GM21717 (cell line): ENCODE results near the gene EXOC3L4.

ENCODE experiments used
- ATAC-seq: cut with Tn5 transposase; IDR thresholded peaks from one replicate; pipeline ENCODE4 v1.9.1; 2021; ENCODE audit warnings: mild to moderate bottlenecking, moderate library complexity; ENCODE audit not compliant: unreplicated experiment

Gene EXOC3L4

GRCh38 chr14:103070263-103070885, 24.2 kb upstream of the EXOC3L4 start:
- no peak for ATAC-seq

DNA sequence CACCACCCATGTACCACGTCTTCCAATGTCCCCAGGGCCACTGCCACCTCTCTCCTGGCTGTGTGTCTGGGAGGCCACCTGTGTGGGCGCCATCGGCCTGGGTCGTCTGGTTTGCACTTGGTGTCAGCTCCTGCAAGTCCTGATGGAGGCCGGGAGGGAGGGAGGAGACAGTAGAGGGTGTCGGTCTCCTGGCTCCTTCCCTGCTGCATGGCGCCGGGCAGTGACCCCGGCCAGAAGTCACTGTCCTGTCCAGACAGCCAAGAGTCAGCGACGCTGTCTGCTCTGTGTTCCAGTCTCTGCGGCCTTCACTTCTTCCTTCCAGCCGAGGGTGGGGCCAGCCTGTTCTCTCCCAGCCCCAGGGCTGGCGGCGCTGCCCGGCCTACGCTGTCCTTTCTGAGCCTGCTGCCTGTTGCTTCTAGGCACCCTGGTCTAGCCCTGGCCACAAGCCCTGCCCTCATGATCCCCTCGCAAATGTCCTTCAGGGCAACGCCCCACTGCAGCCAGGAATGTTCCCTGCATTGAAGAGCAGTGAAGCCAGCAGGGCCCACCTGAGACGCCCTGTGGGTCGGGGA, 23.5 kb upstream of the EXOC3L4 start:
- no peak for ATAC-seq

DNA sequence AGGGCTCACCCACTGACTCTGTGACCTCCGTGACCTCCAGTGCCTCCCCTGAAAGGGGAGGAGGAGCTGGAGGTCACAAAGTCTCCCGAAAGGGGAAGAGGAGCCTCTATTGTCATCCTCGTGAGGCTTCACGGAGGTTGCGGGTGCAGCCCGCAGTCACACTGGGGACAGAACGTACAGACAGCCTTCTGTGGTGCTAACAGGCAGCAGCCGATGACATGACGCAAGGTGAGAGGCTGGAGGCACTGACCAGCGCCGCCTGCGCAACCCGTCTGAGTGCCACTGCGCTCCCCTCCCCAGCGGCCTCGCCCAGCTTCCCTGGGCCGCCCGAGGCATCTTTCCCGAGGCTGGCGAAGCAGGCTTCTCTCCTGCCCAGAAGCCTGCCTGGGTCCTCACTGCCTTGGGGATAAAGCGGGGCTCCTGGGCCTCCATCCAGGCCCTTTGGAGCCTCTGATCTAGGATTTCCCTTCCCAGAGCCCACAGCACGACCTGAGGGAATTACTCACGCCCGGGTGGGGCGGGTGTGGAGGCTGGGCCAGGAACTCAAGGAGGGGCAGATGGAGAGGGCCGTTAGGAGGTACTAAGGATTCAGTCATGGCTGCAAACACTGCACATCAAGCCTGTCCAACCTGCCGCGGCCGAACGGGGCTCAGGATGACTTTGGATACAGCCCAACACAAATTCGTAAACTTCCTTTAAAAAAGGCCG, 22.8 kb upstream of the EXOC3L4 start:
- ATAC-seq = no peak

DNA sequence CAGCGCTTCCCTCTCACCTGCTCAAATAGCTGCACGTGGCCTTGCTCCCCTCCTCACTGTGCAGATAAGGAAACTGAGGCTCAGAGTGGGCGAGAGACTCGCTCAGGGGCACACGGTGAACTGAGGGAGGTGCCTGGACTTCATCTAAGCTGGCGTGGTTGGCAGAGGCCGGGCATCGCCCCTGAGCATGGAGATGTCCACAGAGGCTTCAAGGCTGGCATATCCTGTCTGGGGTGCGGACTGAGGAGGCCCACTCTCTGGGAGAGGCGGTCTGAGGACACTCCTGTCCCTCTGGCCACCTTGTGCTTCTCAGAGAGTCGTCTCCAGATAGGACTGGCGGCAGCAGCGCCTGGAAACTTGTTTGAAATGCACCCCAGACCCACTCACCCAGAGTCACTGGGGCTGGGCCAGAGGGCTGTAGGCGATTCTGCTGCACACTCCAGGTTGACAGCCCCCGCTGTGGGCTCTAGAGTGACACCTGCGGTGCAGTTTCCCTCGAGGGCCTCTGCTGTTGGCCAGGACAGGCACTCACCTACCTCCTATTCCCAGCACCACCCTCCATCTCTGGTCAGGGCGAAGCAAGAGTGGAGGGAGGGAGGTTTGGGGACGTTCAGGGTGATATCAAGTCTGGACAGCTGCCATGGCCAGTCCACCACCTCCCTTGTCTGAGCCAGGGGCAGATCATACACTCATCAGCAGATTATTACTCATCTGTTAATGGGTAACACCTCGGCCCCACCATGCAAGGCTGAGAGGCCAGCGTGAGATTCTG, 21.7 kb upstream of the EXOC3L4 start:
- ATAC-seq = no peak

DNA sequence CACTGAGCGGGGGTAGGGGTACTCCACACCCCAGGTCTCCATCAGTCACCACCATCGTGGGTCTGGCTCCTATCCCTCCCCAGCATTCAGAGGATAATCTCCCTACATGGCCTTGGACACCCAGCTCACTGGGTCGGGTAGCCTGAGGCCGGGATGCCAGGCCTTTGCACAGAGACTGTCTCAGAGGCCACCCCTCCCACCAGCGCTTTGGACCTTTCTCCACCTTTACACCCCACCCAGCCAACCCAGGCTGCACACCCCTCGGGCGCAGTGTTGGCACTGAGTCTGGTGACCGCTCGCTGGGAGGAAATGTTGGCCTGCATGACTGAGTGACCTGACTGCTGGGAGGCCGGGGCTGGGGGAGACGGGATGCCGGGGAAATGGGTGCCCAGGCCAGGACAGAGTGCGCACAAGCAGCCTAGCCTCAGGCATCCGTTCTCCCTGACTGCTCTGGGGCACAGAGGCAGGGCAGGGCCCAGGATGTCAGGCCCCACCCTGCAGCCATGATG, 21.1 kb upstream of the EXOC3L4 start:
- no peak for ATAC-seq

DNA sequence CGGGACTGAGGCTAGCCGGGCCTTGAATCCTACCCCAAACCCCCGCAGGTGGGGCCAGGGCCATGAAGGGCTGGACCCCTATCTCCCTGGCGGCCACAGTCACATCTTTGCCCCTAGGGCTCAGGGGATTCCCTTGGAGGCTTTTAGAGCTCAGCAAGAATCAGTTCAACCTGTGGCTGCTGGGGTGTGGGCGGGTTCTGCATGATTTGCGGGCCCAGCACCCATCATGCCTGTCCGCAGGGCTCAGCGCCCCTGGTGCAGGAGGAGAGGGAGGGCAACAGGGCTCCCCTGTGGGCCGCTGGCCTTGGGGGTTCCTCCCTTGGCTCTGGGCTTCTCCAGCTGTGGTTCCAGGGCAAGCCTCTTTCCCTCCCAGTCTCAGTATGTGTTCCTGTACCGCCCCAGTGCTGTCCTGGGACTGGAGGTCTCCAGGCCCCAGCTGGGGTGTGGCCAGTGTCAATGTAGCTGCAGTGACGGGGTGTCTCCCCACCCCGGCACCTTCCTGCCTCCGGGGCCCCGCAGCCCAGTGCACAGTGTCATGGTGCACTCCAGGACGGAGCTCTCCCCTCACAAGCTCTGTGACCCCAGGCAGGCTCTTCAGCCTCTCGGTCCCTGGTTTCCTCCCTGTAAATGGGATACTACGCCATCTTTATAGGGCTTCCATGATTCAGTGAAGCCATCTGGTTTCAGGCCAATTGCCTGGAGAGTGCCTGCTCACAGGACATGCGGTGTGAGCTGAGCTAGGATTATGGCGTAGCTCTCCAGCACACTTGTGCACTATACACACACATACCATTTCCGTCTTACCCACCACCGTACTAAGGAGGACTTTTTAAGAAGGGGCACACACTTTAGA, 20.4 kb upstream of the EXOC3L4 start:
- no peak for ATAC-seq

GRCh38 chr14:103074729-103075367, 19.7 kb upstream of the EXOC3L4 start:
- no peak for ATAC-seq

DNA sequence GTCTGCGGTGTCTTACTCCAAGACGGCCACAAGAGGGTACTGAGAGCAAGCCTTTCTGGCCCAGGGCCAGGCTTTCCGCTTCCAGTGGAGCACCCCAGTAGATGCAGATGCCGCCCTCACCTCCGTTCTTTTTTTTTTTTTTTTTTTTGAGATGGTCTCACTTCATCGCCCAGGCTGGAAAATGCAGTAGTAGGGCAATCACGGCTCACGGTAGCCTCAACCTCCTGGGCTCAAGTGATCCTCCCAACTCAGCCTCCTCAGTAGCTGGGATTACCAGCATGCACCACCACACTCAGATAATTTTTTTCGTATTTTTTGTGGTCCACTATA, 16.1 kb upstream of the EXOC3L4 start:
- no peak for ATAC-seq

GRCh38 chr14:103078860-103079587, 15.5 kb upstream of the EXOC3L4 start:
- no peak for ATAC-seq

DNA sequence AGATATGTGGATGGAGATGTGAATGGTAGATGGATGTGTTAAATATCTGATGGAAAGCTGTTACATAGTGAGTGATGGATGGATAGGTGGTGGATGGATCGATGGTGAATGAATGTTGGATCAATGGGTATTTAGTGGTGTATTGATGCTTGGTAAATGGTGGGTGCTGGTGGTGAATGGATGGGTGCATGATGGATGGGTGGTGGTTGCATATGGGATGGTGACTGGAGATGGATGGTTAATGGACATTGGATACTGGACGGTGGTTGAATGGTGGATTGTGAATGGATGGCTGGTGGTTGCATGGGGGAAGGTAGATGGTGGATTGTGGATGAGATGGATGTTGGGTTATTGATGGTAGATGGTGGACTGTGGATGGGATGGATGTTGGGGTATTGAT, 12.6 kb upstream of the EXOC3L4 start:
- no peak for ATAC-seq

DNA sequence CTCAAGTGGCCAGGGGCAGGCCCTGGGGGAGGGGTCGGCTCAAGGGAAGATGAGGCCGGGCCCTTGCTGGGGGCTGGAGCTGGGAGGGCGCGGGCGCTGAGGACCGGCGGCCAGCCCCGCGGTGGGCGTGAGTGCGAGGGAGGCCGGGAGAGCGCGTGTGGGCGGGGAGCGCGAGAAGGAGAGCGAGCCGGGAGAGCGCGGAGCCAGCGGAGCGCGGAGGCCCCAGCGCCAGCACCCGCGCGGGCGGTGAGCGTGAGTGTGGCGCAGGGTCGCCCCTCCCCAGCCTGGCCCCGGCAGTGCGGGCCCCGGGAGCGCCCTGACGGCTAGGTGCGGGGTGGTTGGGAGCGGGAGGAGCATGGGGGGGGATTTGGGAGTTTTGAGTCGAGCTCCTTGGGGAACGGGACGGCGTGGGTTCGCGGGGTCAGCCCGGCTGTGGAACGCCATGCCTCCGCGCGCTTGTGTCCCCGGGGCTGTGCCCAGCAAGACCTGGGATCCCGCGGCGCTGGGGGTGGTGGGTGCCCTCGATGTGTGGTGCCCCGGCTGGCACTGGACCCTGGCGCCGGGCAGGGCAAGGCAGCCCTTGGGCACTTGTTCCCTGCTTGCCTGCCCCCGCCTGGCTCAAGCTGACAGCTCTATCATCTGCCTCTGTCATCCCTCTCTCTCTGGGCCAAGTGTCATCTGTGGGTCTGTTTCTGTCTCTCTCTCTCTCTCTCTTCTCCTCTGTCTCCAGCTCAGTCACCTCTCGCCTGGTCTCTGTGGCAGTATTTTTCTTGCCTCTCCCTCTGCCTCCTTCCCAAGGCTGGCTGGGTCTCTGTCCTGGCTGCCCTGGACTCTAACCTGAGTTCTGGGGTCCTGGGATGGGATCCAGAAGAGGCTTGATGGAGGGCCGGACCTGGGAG, 10.3 kb upstream of the EXOC3L4 start, which contains the start of gene LBHD2:
TSS of gene LBHD2 (plus strand) at position 190 of the 899 bp plus-strand sequence. CDS start 1,803 bp downstream, outside the sequence.
- no peak for ATAC-seq

DNA sequence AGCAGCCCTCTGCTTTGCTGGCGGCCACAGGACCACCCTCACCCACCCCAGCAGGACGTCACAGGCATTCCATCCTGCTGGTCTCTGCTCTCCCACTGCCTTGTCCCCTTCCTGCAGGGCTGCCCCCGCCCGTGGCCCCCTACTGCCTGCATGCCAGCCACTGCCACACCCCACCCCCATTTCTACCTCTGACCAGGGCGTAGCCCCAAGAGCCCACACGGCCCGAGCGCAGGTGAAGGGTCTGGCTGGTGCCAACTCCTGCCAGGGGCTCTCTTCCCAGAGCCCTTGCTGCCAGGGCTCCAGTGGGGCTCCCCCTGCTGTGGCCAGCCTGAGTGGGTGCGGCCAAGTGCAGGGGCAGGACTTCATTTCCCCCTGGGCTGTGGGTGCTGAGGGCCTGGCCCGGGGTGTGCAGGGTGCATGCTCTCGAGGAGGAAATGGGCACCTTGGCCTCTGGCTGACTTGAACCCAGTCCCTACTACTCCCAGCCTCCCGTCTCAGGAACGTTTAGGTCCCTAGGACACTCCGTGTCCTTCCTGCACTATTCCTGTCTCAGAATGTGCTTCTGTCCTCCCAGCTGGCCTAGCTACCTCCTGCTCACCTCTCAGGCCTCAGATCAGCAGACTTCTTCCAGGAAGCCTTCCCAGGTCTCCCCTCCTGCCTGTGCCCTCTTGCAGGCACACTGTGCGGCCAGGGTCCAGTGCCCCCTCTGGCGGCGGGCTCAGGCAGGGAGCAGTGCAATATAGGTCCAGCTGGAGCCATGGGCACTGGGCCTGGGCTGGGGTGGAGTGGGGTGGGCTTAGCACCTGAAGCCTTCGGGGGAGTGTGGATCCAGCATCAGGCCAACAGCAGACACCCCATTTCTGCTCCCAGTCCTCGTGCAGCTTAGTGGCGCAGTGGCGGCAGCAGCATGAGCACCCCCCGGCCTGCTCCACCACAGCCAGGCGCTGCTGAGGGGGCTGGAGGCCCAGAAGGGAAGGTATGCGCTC, 9.1 kb upstream of the EXOC3L4 start:
- no peak for ATAC-seq

- ATAC-seq = no peak
Measured at GRCh38 chr14:103086771-103087342, 7.7 kb upstream of the EXOC3L4 start.

GRCh38 chr14:103087343-103087835, 7.1 kb upstream of the EXOC3L4 start:
- no peak for ATAC-seq

GRCh38 chr14:103088921-103089320, 5.6 kb upstream of the EXOC3L4 start:
- no peak for ATAC-seq
